HL-60 (cell line): ENCODE measurements around the gene MYB.

ENCODE experiments used
- GABPA ChIP-seq: IDR thresholded peaks from 2 replicates; pipeline ENCODE4 v1.6.1; 2012; ENCODE audit warnings: low read depth
- TF ChIP-seq, protein P1 (sequence below): IDR thresholded peaks from one replicate; pipeline ENCODE4 v1.5.1; 2011; ENCODE audit warnings: low read length, control low read depth, inconsistent platforms; ENCODE audit not compliant: insufficient read depth

DNA sequence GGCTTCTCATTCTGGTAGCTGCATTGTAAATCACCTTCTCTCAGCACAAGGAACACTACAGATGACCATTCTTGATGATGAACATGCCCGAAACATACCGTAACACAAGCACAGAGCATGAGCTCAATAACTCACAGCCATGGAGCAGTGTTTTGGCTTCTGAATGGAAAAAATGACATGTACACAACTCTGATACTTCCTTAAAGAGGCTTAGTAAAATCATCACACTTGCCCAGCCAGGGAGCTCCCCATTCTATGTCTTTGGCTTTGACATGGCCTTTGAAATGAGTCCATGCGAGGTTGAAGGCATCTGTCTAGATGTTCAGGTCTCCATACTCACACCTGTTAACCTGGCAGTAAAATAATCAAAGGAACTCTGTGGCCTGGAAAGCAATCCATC is 87.6 kb downstream of the MYB start:
- TF ChIP-seq, protein P1, sequence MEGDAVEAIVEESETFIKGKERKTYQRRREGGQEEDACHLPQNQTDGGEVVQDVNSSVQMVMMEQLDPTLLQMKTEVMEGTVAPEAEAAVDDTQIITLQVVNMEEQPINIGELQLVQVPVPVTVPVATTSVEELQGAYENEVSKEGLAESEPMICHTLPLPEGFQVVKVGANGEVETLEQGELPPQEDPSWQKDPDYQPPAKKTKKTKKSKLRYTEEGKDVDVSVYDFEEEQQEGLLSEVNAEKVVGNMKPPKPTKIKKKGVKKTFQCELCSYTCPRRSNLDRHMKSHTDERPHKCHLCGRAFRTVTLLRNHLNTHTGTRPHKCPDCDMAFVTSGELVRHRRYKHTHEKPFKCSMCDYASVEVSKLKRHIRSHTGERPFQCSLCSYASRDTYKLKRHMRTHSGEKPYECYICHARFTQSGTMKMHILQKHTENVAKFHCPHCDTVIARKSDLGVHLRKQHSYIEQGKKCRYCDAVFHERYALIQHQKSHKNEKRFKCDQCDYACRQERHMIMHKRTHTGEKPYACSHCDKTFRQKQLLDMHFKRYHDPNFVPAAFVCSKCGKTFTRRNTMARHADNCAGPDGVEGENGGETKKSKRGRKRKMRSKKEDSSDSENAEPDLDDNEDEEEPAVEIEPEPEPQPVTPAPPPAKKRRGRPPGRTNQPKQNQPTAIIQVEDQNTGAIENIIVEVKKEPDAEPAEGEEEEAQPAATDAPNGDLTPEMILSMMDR = no peak
- TF ChIP-seq GABPA = no peak
